CD14-positive monocyte (primary cell): ENCODE measurements around the gene ATP6V0A1. TPM values are rescaled to one million over a fixed set of nuclear protein-coding genes. Genes with fewer than 3 reads are reported as not detected.

Experiments used
- DNase-seq, 3 donors: peaks; one replicate each; pipeline ENCODE4 v3.0.0-alpha.2; 2011 to 2022
- H2AFZ ChIP-seq: 2 replicates; pipeline ENCODE4 v1.6.0; 2012; ENCODE audit warnings: mild to moderate bottlenecking, low read depth, low read length, inconsistent platforms; ENCODE audit not compliant: insufficient read depth, poor library complexity, severe bottlenecking
- H3K27ac ChIP-seq, 2 donors: 1 replicate in 1 of 2; 2 replicates in 1 of 2; pipeline ENCODE4 v1.5.1; 2012 to 2013; ENCODE audit warnings: low read length in 2 of 2, control low read depth in 1 of 2, inconsistent platforms in 1 of 2, low read depth in 1 of 2, mild to moderate bottlenecking in 1 of 2
- H3K27me3 ChIP-seq, 2 donors: one replicate each; pipeline versions ENCODE4 v1.6.0 to v1.6.1; 2011 to 2013; ENCODE audit warnings: low read length in 2 of 2; ENCODE audit not compliant: control insufficient read depth in 2 of 2, insufficient read depth in 2 of 2
- H3K36me3 ChIP-seq, 2 donors: replicated peaks in 1 of 2; 1 replicate in 1 of 2; 2 replicates in 1 of 2; pipeline versions ENCODE4 v1.5.1 to v1.6.1; 2012 to 2013; ENCODE audit warnings: low read length in 2 of 2, control low read depth in 1 of 2, inconsistent platforms in 1 of 2, mild to moderate bottlenecking in 1 of 2; ENCODE audit not compliant: insufficient read depth in 2 of 2, control insufficient read depth in 1 of 2
- H3K4me1 ChIP-seq, 2 donors: 1 replicate in 1 of 2; 2 replicates in 1 of 2; pipeline versions ENCODE4 v1.5.1 to v1.6.1; 2012 to 2013; ENCODE audit warnings: low read length in 2 of 2, control low read depth in 1 of 2, inconsistent platforms in 1 of 2, mild to moderate bottlenecking in 1 of 2, moderate library complexity in 1 of 2; ENCODE audit not compliant: insufficient read depth in 2 of 2, control insufficient read depth in 1 of 2
- H3K4me2 ChIP-seq: replicated peaks from 2 replicates; pipeline ENCODE3; 2012; ENCODE audit warnings: low read length, moderate library complexity, mild to moderate bottlenecking; ENCODE audit not compliant: poor library complexity, severe bottlenecking; ENCODE audit errors: extremely low read depth
- H3K4me3 ChIP-seq, 3 experiments: fragments of 200-600 bp in 1 of 3; sonication (generic) in 1 of 3; replicated peaks in 1 of 3; 1 replicate in 2 of 3; 2 replicates in 1 of 3; pipeline ENCODE4 v1.5.1; 2011 to 2013; ENCODE audit warnings: low read length in 3 of 3, mild to moderate bottlenecking in 3 of 3, control low read depth in 2 of 3, low read depth in 2 of 3, inconsistent platforms in 1 of 3, moderate library complexity in 1 of 3
- H3K79me2 ChIP-seq: 2 replicates; pipeline ENCODE4 v1.6.0; 2012; ENCODE audit warnings: mild to moderate bottlenecking, control low read depth, inconsistent platforms, low read length, moderate library complexity; ENCODE audit not compliant: insufficient read depth
- H3K9ac ChIP-seq: 2 replicates; pipeline ENCODE4 v1.6.0; 2017; ENCODE audit warnings: low read length, mild to moderate bottlenecking; ENCODE audit not compliant: insufficient read depth, poor library complexity, severe bottlenecking
- H3K9me3 ChIP-seq, 2 donors: replicated peaks in 1 of 2; 1 replicate in 1 of 2; 2 replicates in 1 of 2; pipeline versions ENCODE4 v1.5.1 to v1.6.1; 2012 to 2013; ENCODE audit warnings: low read length in 2 of 2, control low read depth in 1 of 2; ENCODE audit not compliant: control insufficient read depth in 1 of 2, insufficient read depth in 1 of 2
- H4K20me1 ChIP-seq: 2 replicates; pipeline ENCODE4 v1.6.0; 2012; ENCODE audit warnings: mild to moderate bottlenecking, low read length, control low read depth, moderate library complexity; ENCODE audit not compliant: insufficient read depth
- H3K27ac Mint-ChIP-seq, 7 donors: one replicate each; pipeline ENCODE4 v1.8.0; 2020; ENCODE audit warnings: mild to moderate bottlenecking in 7 of 7, mixed read lengths in 7 of 7, moderate library complexity in 6 of 7, inconsistent platforms in 2 of 7
- H3K27me3 Mint-ChIP-seq, 3 donors: one replicate each; pipeline ENCODE4 v1.8.0; 2021 to 2022; ENCODE audit warnings: low read depth in 3 of 3, mild to moderate bottlenecking in 3 of 3, mixed read lengths in 3 of 3, moderate library complexity in 3 of 3, inconsistent platforms in 1 of 3
- H3K36me3 Mint-ChIP-seq, 2 donors: one replicate each; pipeline ENCODE4 v1.8.0; 2020; ENCODE audit warnings: mixed read lengths in 2 of 2, inconsistent platforms in 1 of 2, mild to moderate bottlenecking in 1 of 2
- H3K4me1 Mint-ChIP-seq: one replicate; pipeline ENCODE4 v1.8.0; 2020; ENCODE audit warnings: mild to moderate bottlenecking, mixed read lengths
- H3K4me3 Mint-ChIP-seq, 2 donors: one replicate each; pipeline ENCODE4 v1.8.0; 2020; ENCODE audit warnings: mild to moderate bottlenecking in 2 of 2, mixed read lengths in 2 of 2, moderate library complexity in 1 of 2
- H3K9me3 Mint-ChIP-seq, 7 donors: one replicate each; pipeline ENCODE4 v1.8.0; 2020 to 2022; ENCODE audit warnings: mixed read lengths in 7 of 7, mild to moderate bottlenecking in 6 of 7, moderate library complexity in 6 of 7, inconsistent platforms in 2 of 7
- CTCF ChIP-seq: fragments of 200-600 bp; IDR thresholded peaks from one replicate; pipeline ENCODE4 v1.8.0; 2022; ENCODE audit warnings: antibody characterized with exemption, mild to moderate bottlenecking
- WGBS: methylation state at CpG from one replicate; pipeline ENCODE4 v1.1.5; 2013; ENCODE audit warnings: missing lambda C conversion rate; ENCODE audit not compliant: insufficient coverage; 5-methylcytosine and 5-hydroxymethylcytosine counted together
- intact Hi-C, 2 donors: fragments of 100-400 bp; cut with micrococcal nuclease; formaldehyde crosslinking; loops; one replicate each; pipeline versions ENCODE4 v1.15.0 to v1.15.1; 2023
- polyA plus RNA-seq, 3 donors: library from polyadenylated mRNA; depleted of rRNA in 1 of 3; unstranded in 2 of 3; stranded (reverse) in 1 of 3; fragments of 300-500 nt in 2 of 3; fragments of >200 nt in 1 of 3; fragmentation: Illumina TruSeq in 2 of 3; gene quantifications; 1 replicate in 2 of 3; 2 replicates in 1 of 3; pipeline ENCODE4 v1.2.3, GENCODE V29; 2012 to 2021

The ATP6V0A1 gene
- polyA plus RNA-seq, 3 donors: 36.1 to 126 (median 55.1) TPM

GRCh38 chr17:42514867-42515266 is 56.2 kb downstream of the ATP6V0A1 start:
- Mint-ChIP-seq H3K9me3 (peaks cover 0 to 3% (median 0%) of the 10 kb centered on the region in 7 donors), H3K36me3 (peaks cover 64 to 80% of the 10 kb centered on the region in 2 donors), H3K4me1 (peaks cover 30% of the 10 kb centered on the region), H3K27me3 (peaks cover 0 to 5% (median 1%) of the 10 kb centered on the region in 3 donors), H3K27ac (peak overlapping the region in 1 of 7 donors; percentile 43), H3K4me3 (no peak overlapping the region)
- H3K9me3 ChIP-seq: no peaks in the 10 kb centered on the region
- no peak for TF ChIP-seq CTCF
- no peaks in the 10 kb centered on the region for H3K27me3 ChIP-seq
- H3K79me2 ChIP-seq: no peaks in the 10 kb centered on the region
- intact Hi-C loops: loop anchor here (5.0 to 10.0 kb wide), 4 partner anchors 58 to 193 kb away; partner anchors contain the start of genes ATP6V0A1 (in 1 of the 2) and CAVIN1 (in 1 of the 2)
- no peak overlapping the region for H3K4me2 ChIP-seq
- H3K36me3 ChIP-seq: peaks cover 39 to 65% of the 10 kb centered on the region in 2 donors
- H2AFZ ChIP-seq: no peak overlapping the region
- no peak overlapping the region for H3K27ac ChIP-seq
- DNase-seq: no peak
- H4K20me1 ChIP-seq: peaks cover 56% of the 10 kb centered on the region
- no peak overlapping the region for H3K9ac ChIP-seq
- H3K4me1 ChIP-seq: peaks cover 30 to 31% of the 10 kb centered on the region in 2 donors
- no peak overlapping the region for H3K4me3 ChIP-seq
- 95% methylated on average over 7 of the region's 8 CpGs for WGBS

- no peak overlapping the region for H3K9ac ChIP-seq
- WGBS: 0% methylated on average over 1 of the region's 9 CpGs
- no peaks in the 10 kb centered on the region for H3K9me3 ChIP-seq
- DNase-seq: peak; percentile 78 to 84 (median 81)
- peak overlapping the region in 6 of 7 donors; percentile 38 to 93 (median 70) for H3K27ac Mint-ChIP-seq
- H3K27ac ChIP-seq: peak overlapping the region in 1 of 2 donors; percentile 68
- no peaks in the 10 kb centered on the region for H3K9me3 Mint-ChIP-seq
- H3K4me2 ChIP-seq: peak overlapping the region; percentile 14
- intact Hi-C loops: loop anchor here (5.0 to 10.0 kb wide), 4 partner anchors 60 to 195 kb away; partner anchors contain the start of genes ATP6V0A1 (in 1 of the 2) and CAVIN1 (in 1 of the 2)
- H3K4me1 ChIP-seq: peaks cover 36 to 38% of the 10 kb centered on the region in 2 donors
- no peaks in the 10 kb centered on the region for H3K27me3 ChIP-seq
- peaks cover 1 to 5% (median 3%) of the 10 kb centered on the region in 3 donors for H3K27me3 Mint-ChIP-seq
- peaks cover 45 to 65% of the 10 kb centered on the region in 2 donors for H3K36me3 ChIP-seq
- TF ChIP-seq CTCF: peak; percentile 97
- peaks cover 66% of the 10 kb centered on the region for H4K20me1 ChIP-seq
- H3K4me3 ChIP-seq: no peak overlapping the region
- peaks cover 41% of the 10 kb centered on the region for H3K4me1 Mint-ChIP-seq
- no peaks in the 10 kb centered on the region for H3K79me2 ChIP-seq
- H3K36me3 Mint-ChIP-seq: peaks cover 61 to 85% of the 10 kb centered on the region in 2 donors
- no peak overlapping the region for H3K4me3 Mint-ChIP-seq
- H2AFZ ChIP-seq: no peak overlapping the region
Observed at GRCh38 chr17:42517516-42517915, 58.8 kb downstream of the ATP6V0A1 start.
